GM19238 (cell line): ENCODE data around the gene SCEL.
"Not testable (repeated sequence)": the region's sequence is repeated elsewhere in the genome, so short reads cannot be mapped to it uniquely, and the experiment has no call there.

ENCODE experiments used
- DNase-seq: peaks from one replicate; pipeline ENCODE4 v3.0.0; 2011; ENCODE audit warnings: low spot score; ENCODE audit not compliant: insufficient read length

The SCEL gene

DNA sequence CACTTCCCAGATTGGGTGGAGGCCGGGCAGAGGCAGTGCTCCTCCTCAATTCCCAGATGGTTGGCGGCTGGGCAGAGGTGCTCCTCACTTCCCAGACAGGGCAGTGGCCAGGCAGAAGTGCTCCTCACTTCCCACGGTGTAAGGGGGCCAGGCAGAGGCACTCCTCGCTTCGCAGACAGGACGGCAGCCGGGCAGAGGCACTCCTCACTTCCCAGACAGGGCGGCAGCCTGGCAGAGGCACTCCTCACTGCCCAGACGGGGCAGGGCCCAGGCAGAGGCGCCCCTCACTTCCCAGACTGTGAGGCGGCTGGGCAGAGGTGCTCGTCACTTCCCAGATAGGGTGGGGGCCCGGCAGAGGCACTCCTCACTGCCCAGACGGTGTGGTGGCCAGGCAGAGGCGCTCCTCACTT, 125.3 kb downstream of the SCEL start:
- DNase-seq: no peak

DNA sequence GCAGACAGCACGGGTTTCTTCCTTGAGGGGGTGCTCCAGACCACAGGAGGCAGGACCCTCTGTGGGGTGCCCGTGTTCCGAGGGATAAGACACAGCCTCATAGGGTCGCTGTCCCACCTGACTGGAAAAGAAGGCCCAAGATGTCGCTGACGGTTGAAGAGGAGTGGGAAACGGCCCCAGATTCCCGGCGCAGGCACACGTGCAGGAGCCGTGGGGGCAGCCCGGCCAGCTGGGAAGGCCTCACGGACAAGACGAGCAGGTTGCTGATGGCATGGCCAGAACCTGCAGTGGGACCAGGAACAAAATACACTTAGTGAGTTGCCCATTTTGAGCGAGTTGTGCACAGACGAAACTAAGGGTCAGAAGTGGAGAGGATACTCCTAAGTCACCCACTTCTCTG, 126.8 kb downstream of the SCEL start:
- DNase-seq: not testable (repeated sequence)

GRCh38 chr13:77662831-77663230, 127.3 kb downstream of the SCEL start:
- not testable (repeated sequence) for DNase-seq

DNA sequence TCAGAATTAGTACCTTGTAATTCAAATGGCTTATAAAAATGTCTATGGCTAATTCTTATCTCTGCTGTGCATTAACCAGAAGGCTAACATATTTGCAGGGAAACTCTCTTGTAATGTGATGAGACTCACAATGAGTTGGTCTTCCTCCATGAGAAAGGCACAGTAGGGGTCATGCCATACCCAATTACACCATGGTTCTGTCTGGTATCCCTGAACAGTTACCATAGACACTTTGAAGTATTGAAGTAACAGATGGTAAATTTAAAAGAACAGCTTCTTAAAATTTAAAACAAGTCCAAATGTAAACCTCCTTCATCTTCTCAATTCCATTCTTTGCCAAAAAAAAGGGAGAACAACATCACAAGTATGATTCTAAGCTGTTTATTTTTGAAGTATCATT, 139.3 kb downstream of the SCEL start:
- no peak for DNase-seq

DNA sequence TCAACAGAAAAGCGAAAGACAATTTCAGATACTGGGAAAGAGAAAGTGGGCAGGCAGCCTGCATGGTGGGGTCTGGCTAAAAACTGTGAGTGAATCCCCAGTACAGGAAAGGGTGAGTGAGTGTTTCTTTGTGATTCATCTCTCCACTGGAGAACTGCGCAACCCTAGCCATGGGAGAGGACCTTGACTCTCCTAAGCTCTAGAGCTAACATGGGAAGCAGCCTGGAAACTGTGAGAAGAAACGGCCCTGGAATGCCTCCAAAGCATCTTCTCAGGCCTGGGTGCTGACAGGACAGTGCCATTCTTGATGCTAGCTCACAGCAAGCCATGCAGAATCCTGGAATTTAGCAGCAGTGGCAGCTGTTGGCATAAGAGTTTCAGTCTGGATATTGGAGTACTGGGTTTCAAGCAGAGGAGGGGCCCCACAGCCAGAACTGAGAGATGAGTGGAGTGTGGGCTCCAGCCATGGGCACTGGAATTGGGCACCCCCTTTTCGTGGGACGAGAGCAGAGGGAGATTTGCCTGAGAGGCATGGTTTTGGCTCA, 143.3 kb downstream of the SCEL start:
- DNase-seq: no peak

GRCh38 chr13:77687799-77688198, 152.3 kb downstream of the SCEL start:
- no peak for DNase-seq

- DNase-seq: no peak
Measured at GRCh38 chr13:77691871-77692270, 156.4 kb downstream of the SCEL start.

GRCh38 chr13:77692746-77693448, 157.4 kb downstream of the SCEL start:
- no peak for DNase-seq

DNA sequence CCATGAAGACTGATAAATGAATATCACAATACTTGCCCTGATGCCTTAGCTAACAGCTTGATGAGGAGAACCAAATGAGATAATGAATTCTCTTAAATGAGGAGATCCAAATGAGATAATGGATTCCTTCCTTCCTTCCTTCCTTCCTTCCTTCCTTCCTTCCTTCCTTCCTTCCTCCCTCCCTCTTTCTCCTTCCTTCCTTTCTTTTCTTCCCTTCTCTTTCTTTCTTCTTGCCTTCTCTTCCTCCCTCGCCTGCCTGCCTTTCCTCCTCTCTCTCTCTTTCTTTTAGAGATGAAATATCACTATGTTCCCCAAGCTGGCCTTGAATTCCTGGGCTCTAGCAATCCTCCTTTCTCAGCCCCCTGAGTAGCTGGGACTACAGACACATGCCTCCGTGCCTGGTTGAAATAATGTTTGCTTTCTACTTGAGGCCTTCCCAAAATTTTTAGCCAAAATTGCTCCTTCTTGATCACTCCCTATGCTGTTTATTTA, 158.0 kb downstream of the SCEL start:
- DNase-seq: no peak
